PC-9 (cell line): Measurements from ENCODE around the gene SNRPD2.

ENCODE experiments used
- EZH2 ChIP-seq: fragments of 200-600 bp; sonication (generic); IDR thresholded peaks from 2 replicates; pipeline ENCODE4 v1.8.0; 2017; ENCODE audit warnings: antibody characterized with exemption, low read depth
- TF ChIP-seq, protein P1 (sequence below): fragments of 200-600 bp; sonication (generic); conservative IDR thresholded peaks from 2 replicates; pipeline ENCODE4 v1.6.1; 2017; ENCODE audit warnings: mixed run types, antibody characterized with exemption, mild to moderate bottlenecking, moderate library complexity

GRCh38 chr19:45663800-45664199, 28.0 kb downstream of the SNRPD2 start:
- TF ChIP-seq, protein P1, sequence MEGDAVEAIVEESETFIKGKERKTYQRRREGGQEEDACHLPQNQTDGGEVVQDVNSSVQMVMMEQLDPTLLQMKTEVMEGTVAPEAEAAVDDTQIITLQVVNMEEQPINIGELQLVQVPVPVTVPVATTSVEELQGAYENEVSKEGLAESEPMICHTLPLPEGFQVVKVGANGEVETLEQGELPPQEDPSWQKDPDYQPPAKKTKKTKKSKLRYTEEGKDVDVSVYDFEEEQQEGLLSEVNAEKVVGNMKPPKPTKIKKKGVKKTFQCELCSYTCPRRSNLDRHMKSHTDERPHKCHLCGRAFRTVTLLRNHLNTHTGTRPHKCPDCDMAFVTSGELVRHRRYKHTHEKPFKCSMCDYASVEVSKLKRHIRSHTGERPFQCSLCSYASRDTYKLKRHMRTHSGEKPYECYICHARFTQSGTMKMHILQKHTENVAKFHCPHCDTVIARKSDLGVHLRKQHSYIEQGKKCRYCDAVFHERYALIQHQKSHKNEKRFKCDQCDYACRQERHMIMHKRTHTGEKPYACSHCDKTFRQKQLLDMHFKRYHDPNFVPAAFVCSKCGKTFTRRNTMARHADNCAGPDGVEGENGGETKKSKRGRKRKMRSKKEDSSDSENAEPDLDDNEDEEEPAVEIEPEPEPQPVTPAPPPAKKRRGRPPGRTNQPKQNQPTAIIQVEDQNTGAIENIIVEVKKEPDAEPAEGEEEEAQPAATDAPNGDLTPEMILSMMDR = no peak
- TF ChIP-seq EZH2 = no peak
